ENCODE data around the gene MAST4. TPM values are rescaled to one million over a fixed set of nuclear protein-coding genes. Genes with fewer than 3 reads are reported as not detected.

The MAST4 gene
- total RNA-seq, 1 donor from 2014 or later: 0.99 TPM

DNA sequence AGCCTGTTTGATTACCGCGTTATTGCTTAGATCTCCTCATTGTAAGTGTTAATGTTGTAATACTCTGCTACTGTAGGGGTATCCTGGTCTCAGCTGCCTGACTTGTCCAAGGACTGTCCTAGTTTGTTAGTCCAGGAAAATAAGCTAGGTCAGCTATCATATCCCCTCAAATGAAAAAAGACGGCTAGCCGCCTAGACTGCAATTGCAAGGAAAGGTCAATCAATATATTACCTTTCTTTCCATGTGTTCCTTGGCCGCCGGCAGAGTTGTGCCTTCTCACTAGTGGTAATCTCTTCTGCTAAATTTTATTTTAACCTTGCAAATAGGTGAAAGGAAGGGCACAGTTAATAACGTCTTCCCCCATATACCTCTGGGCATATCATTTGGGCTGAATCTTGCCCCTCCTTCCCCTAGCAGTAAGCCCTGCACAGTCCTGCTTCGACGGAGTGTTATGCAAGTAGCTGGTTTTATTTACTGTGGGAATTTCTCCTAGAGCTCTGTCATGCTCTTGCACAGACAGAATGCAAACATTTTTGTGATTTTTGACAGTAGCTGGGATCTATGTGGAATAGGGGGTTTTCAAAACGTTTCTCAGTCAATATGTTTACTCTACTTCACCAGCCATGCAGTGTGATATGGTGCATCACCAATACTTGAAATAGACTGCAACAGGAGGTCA is 288.5 kb downstream of the MAST4 start:
- TF ChIP-seq, protein P1, sequence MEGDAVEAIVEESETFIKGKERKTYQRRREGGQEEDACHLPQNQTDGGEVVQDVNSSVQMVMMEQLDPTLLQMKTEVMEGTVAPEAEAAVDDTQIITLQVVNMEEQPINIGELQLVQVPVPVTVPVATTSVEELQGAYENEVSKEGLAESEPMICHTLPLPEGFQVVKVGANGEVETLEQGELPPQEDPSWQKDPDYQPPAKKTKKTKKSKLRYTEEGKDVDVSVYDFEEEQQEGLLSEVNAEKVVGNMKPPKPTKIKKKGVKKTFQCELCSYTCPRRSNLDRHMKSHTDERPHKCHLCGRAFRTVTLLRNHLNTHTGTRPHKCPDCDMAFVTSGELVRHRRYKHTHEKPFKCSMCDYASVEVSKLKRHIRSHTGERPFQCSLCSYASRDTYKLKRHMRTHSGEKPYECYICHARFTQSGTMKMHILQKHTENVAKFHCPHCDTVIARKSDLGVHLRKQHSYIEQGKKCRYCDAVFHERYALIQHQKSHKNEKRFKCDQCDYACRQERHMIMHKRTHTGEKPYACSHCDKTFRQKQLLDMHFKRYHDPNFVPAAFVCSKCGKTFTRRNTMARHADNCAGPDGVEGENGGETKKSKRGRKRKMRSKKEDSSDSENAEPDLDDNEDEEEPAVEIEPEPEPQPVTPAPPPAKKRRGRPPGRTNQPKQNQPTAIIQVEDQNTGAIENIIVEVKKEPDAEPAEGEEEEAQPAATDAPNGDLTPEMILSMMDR (IDR thresholded peaks at IDR 0.05): no peak
- TF ChIP-seq EZH2 (IDR thresholded peaks at IDR 0.05) (no peak), EZH2phosphoT487 (IDR thresholded peaks at IDR 0.05) (no peak)
- Histone ChIP-seq H3K4me3 (no peak overlapping the region), H4K20me1 (ENCODE audit: low read depth) (no peaks in the 10 kb centered on the region), H3K36me3 (no peaks in the 10 kb centered on the region), H3K4me2 (no peak overlapping the region), H3K79me2 (ENCODE audit: low read depth) (no peaks in the 10 kb centered on the region), H3K4me1 (peaks cover 6% of the 10 kb centered on the region), H3K9me3 (ENCODE audit: low read depth) (no peaks in the 10 kb centered on the region), H3K27me3 (no peaks in the 10 kb centered on the region), H2AFZ (replicated peaks) (no peak overlapping the region), H3K27ac (no peak overlapping the region), H3K9ac (no peak overlapping the region), H3F3A (ENCODE audit: low read depth) (peaks cover 3% of the 10 kb centered on the region)
- no peaks in the 10 kb centered on the region for H3K27me3 Mint-ChIP-seq (ENCODE audit: insufficient read depth, low read depth)
- no peaks in the 10 kb centered on the region for H3K36me3 Mint-ChIP-seq
- no peak overlapping the region for H3K27ac Mint-ChIP-seq
- no peak for DNase-seq (ENCODE audit: low spot score)
- no peaks in the 10 kb centered on the region for H3K9me3 Mint-ChIP-seq
- H3K4me3 Mint-ChIP-seq: no peak overlapping the region
- no peaks in the 10 kb centered on the region for H3K4me1 Mint-ChIP-seq

DNA sequence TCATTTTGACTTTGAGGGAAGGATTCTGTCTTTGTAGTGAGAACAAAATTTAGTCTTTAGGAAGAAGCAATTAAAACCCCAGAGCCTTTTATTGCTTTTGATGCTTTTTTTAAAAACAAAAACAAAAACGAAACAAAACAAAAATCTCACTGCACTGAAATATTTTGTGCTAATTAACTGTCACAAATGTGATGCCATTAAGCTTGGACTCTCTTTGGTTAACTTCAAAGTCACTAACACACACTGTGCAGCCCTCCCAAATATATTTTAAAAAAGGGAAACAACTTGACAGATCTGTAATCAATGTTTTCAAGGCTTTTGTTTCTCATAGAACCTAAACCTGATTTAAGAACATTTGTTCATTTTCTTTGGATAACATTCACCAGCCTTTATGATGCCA is 290.7 kb downstream of the MAST4 start:
- Histone ChIP-seq H3K27me3 (no peaks in the 10 kb centered on the region), H3K9ac (no peak overlapping the region), H3K79me2 (ENCODE audit: low read depth) (no peaks in the 10 kb centered on the region), H3K4me1 (no peaks in the 10 kb centered on the region), H3K4me2 (no peak overlapping the region), H2AFZ (replicated peaks) (no peak overlapping the region), H3K36me3 (no peaks in the 10 kb centered on the region), H3K27ac (no peak overlapping the region), H3K9me3 (ENCODE audit: low read depth) (no peaks in the 10 kb centered on the region), H3K4me3 (no peak overlapping the region), H4K20me1 (ENCODE audit: low read depth) (no peaks in the 10 kb centered on the region), H3F3A (ENCODE audit: low read depth) (no peaks in the 10 kb centered on the region)
- Mint-ChIP-seq H3K4me3 (no peak overlapping the region), H3K36me3 (no peaks in the 10 kb centered on the region), H3K27me3 (ENCODE audit: insufficient read depth, low read depth) (peaks cover 3% of the 10 kb centered on the region), H3K9me3 (no peaks in the 10 kb centered on the region), H3K27ac (no peak overlapping the region), H3K4me1 (peaks cover 4% of the 10 kb centered on the region)
- TF ChIP-seq EZH2 (IDR thresholded peaks at IDR 0.05) (no peak), EZH2phosphoT487 (IDR thresholded peaks at IDR 0.05) (no peak)
- TF ChIP-seq, protein P1 (IDR thresholded peaks at IDR 0.05): no peak
- DNase-seq (ENCODE audit: low spot score): no peak

DNA sequence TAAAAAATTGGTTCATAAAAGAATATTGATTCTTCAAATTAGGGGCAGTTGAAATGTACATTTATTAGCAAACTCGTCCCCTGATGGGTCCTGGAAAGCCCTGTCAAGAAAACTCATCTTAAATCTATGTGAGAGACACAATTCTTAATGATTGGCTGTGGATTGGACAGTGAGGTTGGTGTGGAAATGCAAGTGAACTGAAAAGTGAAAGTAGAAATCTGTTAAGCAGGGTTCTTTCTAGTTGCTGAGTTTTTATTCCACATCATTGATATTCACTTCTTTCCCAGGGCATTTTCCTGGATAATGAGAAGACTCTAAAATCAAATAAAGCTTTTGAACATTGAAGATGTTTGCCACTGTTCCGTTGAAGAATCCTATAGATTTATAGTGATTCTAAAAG is 292.4 kb downstream of the MAST4 start:
- H3K27me3 ChIP-seq: no peaks in the 10 kb centered on the region
- Mint-ChIP-seq H3K36me3 (no peaks in the 10 kb centered on the region), H3K4me3 (no peak overlapping the region), H3K27me3 (ENCODE audit: insufficient read depth, low read depth) (peaks cover 3% of the 10 kb centered on the region), H3K4me1 (peaks cover 4% of the 10 kb centered on the region), H3K27ac (no peak overlapping the region), H3K9me3 (no peaks in the 10 kb centered on the region)
- DNase-seq (ENCODE audit: low spot score): no peak
- no peak overlapping the region for H2AFZ ChIP-seq (replicated peaks)
- TF ChIP-seq EZH2phosphoT487 (IDR thresholded peaks at IDR 0.05) (no peak), EZH2 (IDR thresholded peaks at IDR 0.05) (no peak)
- TF ChIP-seq, protein P1 (IDR thresholded peaks at IDR 0.05): no peak
- H3K4me3 ChIP-seq: no peak overlapping the region
- H3K4me2 ChIP-seq: no peak overlapping the region
- H3K4me1 ChIP-seq: no peaks in the 10 kb centered on the region
- H3K9me3 ChIP-seq (ENCODE audit: low read depth): no peaks in the 10 kb centered on the region
- H3K36me3 ChIP-seq: no peaks in the 10 kb centered on the region
- no peak overlapping the region for H3K27ac ChIP-seq
- H3F3A ChIP-seq (ENCODE audit: low read depth): no peaks in the 10 kb centered on the region
- no peak overlapping the region for H3K9ac ChIP-seq
- no peaks in the 10 kb centered on the region for H4K20me1 ChIP-seq (ENCODE audit: low read depth)
- no peaks in the 10 kb centered on the region for H3K79me2 ChIP-seq (ENCODE audit: low read depth)

Data from neural progenitor cell (in vitro differentiated cells).